ENCODE results near the gene LETMD1. TPM values are rescaled to one million over a fixed set of nuclear protein-coding genes. Genes with fewer than 3 reads are reported as not detected.

LETMD1 gene
- total RNA-seq, 1 donor from 2014 or later = 45.6 TPM

DNA sequence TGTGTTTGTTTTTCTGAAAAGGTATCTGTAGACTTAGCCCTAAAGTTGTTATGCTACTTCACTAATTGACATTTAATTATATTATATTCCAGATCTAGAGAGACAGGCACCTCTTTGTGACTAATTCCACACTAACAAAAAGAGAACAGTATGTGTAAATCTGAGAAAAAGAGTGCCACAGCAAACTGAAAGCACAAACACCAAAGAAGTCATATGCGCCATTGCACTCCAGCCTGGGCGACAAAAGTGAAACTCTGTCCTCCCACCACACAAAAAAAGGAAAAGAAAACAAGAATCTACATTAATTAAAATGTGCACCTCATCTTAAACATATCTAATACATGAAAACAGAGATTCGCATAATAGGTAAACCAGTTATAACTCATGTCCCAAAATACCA is 39.7 kb downstream of the LETMD1 start:
- no peaks in the 10 kb centered on the region for H3K9me3 Mint-ChIP-seq (ENCODE audit: unreplicated experiment)
- H3K27ac Mint-ChIP-seq (ENCODE audit: unreplicated experiment) = no peak overlapping the region
- no peaks in the 10 kb centered on the region for H3K27me3 Mint-ChIP-seq (ENCODE audit: unreplicated experiment)
- DNase-seq (ENCODE audit: extremely low spot score, unreplicated experiment) = no peak
- H3K4me3 Mint-ChIP-seq (ENCODE audit: unreplicated experiment) = no peak overlapping the region
- peaks cover 4% of the 10 kb centered on the region for H3K4me1 Mint-ChIP-seq (ENCODE audit: unreplicated experiment)
- peaks cover 3% of the 10 kb centered on the region for H3K36me3 Mint-ChIP-seq (ENCODE audit: unreplicated experiment)
- TF ChIP-seq CTCF (IDR thresholded peaks at IDR 0.05) = no peak

DNA sequence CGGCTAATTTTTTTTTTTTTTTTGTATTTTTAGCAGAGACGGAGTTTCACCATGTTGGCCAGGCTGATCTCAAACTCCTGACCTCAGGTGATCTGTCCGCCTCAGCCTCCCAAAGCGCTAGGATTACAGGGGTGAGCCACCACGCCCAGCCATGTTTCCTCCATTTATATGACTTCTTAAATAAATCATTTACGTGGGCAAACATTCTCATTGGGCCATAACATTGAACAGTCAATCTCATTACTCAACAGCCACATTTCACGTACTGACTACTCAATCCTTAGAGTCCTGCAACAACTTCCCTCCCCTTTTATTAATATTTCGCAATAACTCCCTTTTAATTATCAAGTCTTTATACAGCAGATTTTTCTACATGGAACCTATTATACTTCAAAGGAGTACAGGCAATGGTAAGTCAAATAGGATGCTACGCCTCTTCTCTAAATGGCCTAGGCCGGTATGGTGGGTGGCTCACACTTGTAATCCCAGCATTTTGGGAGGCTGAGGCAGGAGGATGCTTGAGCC is 42.6 kb downstream of the LETMD1 start:
- H3K27me3 Mint-ChIP-seq (ENCODE audit: unreplicated experiment) = no peaks in the 10 kb centered on the region
- no peak for TF ChIP-seq CTCF (IDR thresholded peaks at IDR 0.05)
- H3K4me1 Mint-ChIP-seq (ENCODE audit: unreplicated experiment) = no peaks in the 10 kb centered on the region
- H3K36me3 Mint-ChIP-seq (ENCODE audit: unreplicated experiment) = peaks cover 13% of the 10 kb centered on the region
- H3K27ac Mint-ChIP-seq (ENCODE audit: unreplicated experiment) = no peak overlapping the region
- DNase-seq (ENCODE audit: extremely low spot score, unreplicated experiment) = no peak
- no peak overlapping the region for H3K4me3 Mint-ChIP-seq (ENCODE audit: unreplicated experiment)
- no peaks in the 10 kb centered on the region for H3K9me3 Mint-ChIP-seq (ENCODE audit: unreplicated experiment)

DNA sequence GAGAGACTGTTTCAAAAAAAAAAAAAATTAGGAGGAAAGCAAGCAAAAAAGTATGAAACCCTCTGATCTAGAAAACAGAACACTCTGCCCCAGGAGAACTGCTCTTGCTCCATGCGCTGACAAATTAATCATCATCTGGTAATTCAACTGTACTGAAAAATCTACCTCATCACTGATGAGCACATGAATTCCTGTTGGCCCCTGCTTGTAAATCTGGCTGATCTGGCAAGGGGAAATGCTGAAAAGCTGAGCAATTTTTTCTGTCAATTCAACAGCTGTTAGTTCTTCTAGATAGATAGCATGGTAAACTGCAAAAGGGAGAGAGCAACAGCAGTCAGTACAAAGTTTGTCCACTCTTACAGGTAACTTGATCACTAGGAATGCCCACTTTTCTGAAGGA is 50.5 kb downstream of the LETMD1 start:
- no peaks in the 10 kb centered on the region for H3K27me3 Mint-ChIP-seq (ENCODE audit: unreplicated experiment)

DNA sequence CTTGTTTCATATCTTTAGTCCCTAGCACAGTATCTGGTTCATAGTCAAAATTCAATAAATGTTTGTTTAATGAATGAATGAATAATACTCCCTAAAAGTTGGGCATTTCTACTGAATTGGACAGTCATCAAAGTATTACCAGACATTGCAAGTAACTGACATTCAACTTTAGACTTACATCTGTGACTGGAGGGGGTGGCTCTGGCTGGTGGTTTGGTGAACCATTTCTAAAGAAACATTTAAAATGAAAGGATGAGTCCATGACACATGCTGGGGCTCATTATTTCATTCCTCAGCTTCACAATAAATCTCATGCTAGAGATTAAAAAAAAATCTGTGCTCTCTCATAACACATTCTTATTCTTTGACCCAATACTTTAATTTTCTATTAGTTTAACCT is 55.9 kb downstream of the LETMD1 start:
- Mint-ChIP-seq H3K4me3 (ENCODE audit: unreplicated experiment) (no peak overlapping the region), H3K36me3 (ENCODE audit: unreplicated experiment) (peaks cover 31% of the 10 kb centered on the region)

More for the DNA sequence above, 50.5 kb downstream of the LETMD1 start:
- no peak overlapping the region for H3K4me3 Mint-ChIP-seq (ENCODE audit: unreplicated experiment)
- no peaks in the 10 kb centered on the region for H3K4me1 Mint-ChIP-seq (ENCODE audit: unreplicated experiment)
- H3K27ac Mint-ChIP-seq (ENCODE audit: unreplicated experiment) = no peak overlapping the region
- no peak for TF ChIP-seq CTCF (IDR thresholded peaks at IDR 0.05)
- no peaks in the 10 kb centered on the region for H3K9me3 Mint-ChIP-seq (ENCODE audit: unreplicated experiment)
- DNase-seq (ENCODE audit: extremely low spot score, unreplicated experiment) = no peak
- H3K36me3 Mint-ChIP-seq (ENCODE audit: unreplicated experiment) = peaks cover 33% of the 10 kb centered on the region

GRCh38 chr12:51108136-51108535 is 60.0 kb downstream of the LETMD1 start:
- no peaks in the 10 kb centered on the region for H3K27me3 Mint-ChIP-seq (ENCODE audit: unreplicated experiment)
- peaks cover 33% of the 10 kb centered on the region for H3K36me3 Mint-ChIP-seq (ENCODE audit: unreplicated experiment)
- no peak overlapping the region for H3K4me3 Mint-ChIP-seq (ENCODE audit: unreplicated experiment)
- no peaks in the 10 kb centered on the region for H3K4me1 Mint-ChIP-seq (ENCODE audit: unreplicated experiment)
- no peak for TF ChIP-seq CTCF (IDR thresholded peaks at IDR 0.05)
- DNase-seq (ENCODE audit: extremely low spot score, unreplicated experiment) = no peak
- H3K9me3 Mint-ChIP-seq (ENCODE audit: unreplicated experiment) = no peaks in the 10 kb centered on the region
- H3K27ac Mint-ChIP-seq (ENCODE audit: unreplicated experiment) = no peak overlapping the region

More for the DNA sequence above, 55.9 kb downstream of the LETMD1 start:
- Mint-ChIP-seq H3K27me3 (ENCODE audit: unreplicated experiment) (no peaks in the 10 kb centered on the region), H3K4me1 (ENCODE audit: unreplicated experiment) (no peaks in the 10 kb centered on the region), H3K27ac (ENCODE audit: unreplicated experiment) (no peak overlapping the region), H3K9me3 (ENCODE audit: unreplicated experiment) (no peaks in the 10 kb centered on the region)
- no peak for TF ChIP-seq CTCF (IDR thresholded peaks at IDR 0.05)
- DNase-seq (ENCODE audit: extremely low spot score, unreplicated experiment) = no peak

Other genes with a start within 250 kb of the LETMD1 start
- not detected in 2 replicates for gene TMPRSS12, start 205.4 kb upstream of the LETMD1 start, total RNA-seq
- gene HIGD1C, start 95.8 kb upstream of the LETMD1 start, total RNA-seq = not detected in 2 replicates
- gene SLC11A2, start 21.9 kb upstream of the LETMD1 start, total RNA-seq = 42.6 and 51.8 TPM in 2 replicates
- 45.1 and 49.0 TPM in 2 replicates for gene CSRNP2, start 35.3 kb downstream of the LETMD1 start, total RNA-seq
- 20.6 and 21.1 TPM in 2 replicates for gene TFCP2, start 124.8 kb downstream of the LETMD1 start, total RNA-seq
- 19.2 and 20.6 TPM in 2 replicates for gene POU6F1, start 169.7 kb downstream of the LETMD1 start, total RNA-seq
- 120 and 130 TPM in 2 replicates for gene DAZAP2, start 190.5 kb downstream of the LETMD1 start, total RNA-seq
- gene SMAGP, start 222.1 kb downstream of the LETMD1 start, total RNA-seq = 4.3 and 7.1 TPM in 2 replicates

All from osteocyte (in vitro differentiated cells).